HepG2 (cell line): Measurements from ENCODE around the gene CCM2. TPM values are rescaled to one million over a fixed set of nuclear protein-coding genes. Genes with fewer than 3 reads are reported as not detected.

Experiments used
- ATAC-seq: fragments of 200-7000 bp; cut with Tn5 transposase; 3 replicates; pipeline ENCODE4 v1.9.1; 2020; ENCODE audit warnings: mild to moderate bottlenecking, moderate library complexity
- BruUV-seq: library from RNA; stranded (reverse); fragments of 400-500 nt; replicated peaks from 2 replicates; lab custom pipeline; 2021; lab: Mats Ljungman, UMichigan
- CTCF ChIA-PET: fragments of 300-600 bp; formaldehyde crosslinking; extraction: SDS; loops from one replicate; lab custom pipeline; 2021; ENCODE audit warnings: low total read pairs, inconsistent platforms, low intra/inter-chr PET ratio; lab: Yijun Ruan, JAX
- POLR2A ChIA-PET: fragments of 350-600 bp; sonication (Branson Sonifier 250); formaldehyde crosslinking; loops from one replicate; lab custom pipeline; 2020; ENCODE audit warnings: antibody characterized with exemption, inconsistent platforms; lab: Yijun Ruan, JAX
- DNase-seq: peaks from one replicate; pipeline ENCODE4 v3.0.0-alpha.2; 2015; ENCODE audit warnings: low spot score
- FAIRE-seq: peaks from 3 replicates; lab custom pipeline; 2011; peaks lifted over from hg19 to GRCh38; lab: Jason Lieb, UNC
- H2AFZ ChIP-seq: one replicate; pipeline ENCODE4 v1.6.1; 2011; ENCODE audit warnings: low read length, inconsistent platforms
- H3K27ac ChIP-seq: fragments of 300-600 bp; 3 replicates; pipeline ENCODE4 v1.8.0; 2011; ENCODE audit warnings: mixed run types, mild to moderate bottlenecking, mixed read lengths, low read length, inconsistent platforms; ENCODE audit not compliant: insufficient read depth; ENCODE audit errors: extremely low read length
- H3K27me3 ChIP-seq, 2 experiments: fragments of 200-600 bp in 1 of 2; 2 replicates in 1 of 2; 3 replicates in 1 of 2; pipeline versions ENCODE4 v1.6.0 to v1.8.0; 2011; ENCODE audit warnings: low read length in 2 of 2, mild to moderate bottlenecking in 2 of 2, moderate library complexity in 2 of 2, inconsistent platforms in 1 of 2; ENCODE audit not compliant: insufficient read depth in 2 of 2, control insufficient read depth in 1 of 2
- H3K36me3 ChIP-seq, 2 experiments: fragments of 200-600 bp in 1 of 2; replicated peaks in 1 of 2; 2 replicates in 1 of 2; 3 replicates in 1 of 2; pipeline versions ENCODE4 v1.5.1 to v1.8.0; 2011; ENCODE audit warnings: low read length in 2 of 2, inconsistent platforms in 1 of 2; ENCODE audit not compliant: insufficient read depth in 2 of 2, control insufficient read depth in 1 of 2
- H3K4me1 ChIP-seq: 2 replicates; pipeline ENCODE4 v1.5.1; 2012; ENCODE audit warnings: low read length, inconsistent platforms; ENCODE audit not compliant: insufficient read depth
- H3K4me2 ChIP-seq: 2 replicates; pipeline ENCODE4 v1.6.0; 2011; ENCODE audit warnings: low read depth, low read length, inconsistent platforms
- H3K4me3 ChIP-seq, 3 experiments: fragments of 200-600 bp in 1 of 3; sonication (generic), shearing (Covaris generic) in 1 of 3; replicated peaks in 1 of 3; 2 replicates each; pipeline ENCODE4 v1.5.1; 2011 to 2016; ENCODE audit warnings: low read length in 3 of 3, inconsistent platforms in 2 of 3, low read depth in 2 of 3, mild to moderate bottlenecking in 2 of 3, control low read depth in 1 of 3, mixed read lengths in 1 of 3; ENCODE audit not compliant: insufficient read depth in 1 of 3
- H3K79me2 ChIP-seq: one replicate; pipeline ENCODE4 v1.6.1; 2011; ENCODE audit warnings: low read length, inconsistent platforms; ENCODE audit not compliant: insufficient read depth
- H3K9ac ChIP-seq: 2 replicates; pipeline ENCODE4 v1.6.0; 2011; ENCODE audit warnings: mild to moderate bottlenecking, low read depth, low read length, inconsistent platforms; ENCODE audit not compliant: insufficient read depth
- H3K9me3 ChIP-seq: 2 replicates; pipeline ENCODE4 v1.5.1; 2012; ENCODE audit warnings: mild to moderate bottlenecking, low read length
- H4K20me1 ChIP-seq: 2 replicates; pipeline ENCODE4 v1.6.0; 2011; ENCODE audit warnings: inconsistent platforms, mild to moderate bottlenecking, low read length, moderate library complexity; ENCODE audit not compliant: insufficient read depth
- ELF1 ChIP-seq: sonication (generic); formaldehyde crosslinking; IDR thresholded peaks from 2 replicates; pipeline ENCODE4 v1.4.0; 2020; ENCODE audit warnings: missing genetic modification reagents
- IKZF5 ChIP-seq: IDR thresholded peaks from 2 replicates; pipeline ENCODE4 v1.6.1; 2018; ENCODE audit warnings: missing genetic modification reagents, mild to moderate bottlenecking, missing compliant biosample characterization
- KAT8 ChIP-seq: IDR thresholded peaks from 2 replicates; pipeline ENCODE4 v1.6.1; 2016; ENCODE audit warnings: missing genetic modification reagents, missing compliant biosample characterization
- KDM2A ChIP-seq: sonication (generic); formaldehyde crosslinking; IDR thresholded peaks from 2 replicates; pipeline ENCODE4 v1.4.0; 2020; ENCODE audit warnings: low read depth, missing genetic modification reagents, borderline replicate concordance
- PAXIP1 ChIP-seq: sonication (generic); formaldehyde crosslinking; conservative IDR thresholded peaks from 2 replicates; pipeline ENCODE4 v1.4.0; 2020; ENCODE audit warnings: mild to moderate bottlenecking, missing genetic modification reagents, moderate library complexity
- PLSCR1 ChIP-seq: sonication (generic); formaldehyde crosslinking; IDR thresholded peaks from 2 replicates; pipeline ENCODE4 v1.5.0; 2020; ENCODE audit warnings: missing genetic modification reagents, mild to moderate bottlenecking, borderline replicate concordance
- RXRB ChIP-seq: IDR thresholded peaks from 2 replicates; pipeline ENCODE4 v1.6.1; 2016; ENCODE audit warnings: borderline replicate concordance, missing genetic modification reagents, missing compliant biosample characterization
- TBX2 ChIP-seq: sonication (generic); formaldehyde crosslinking; IDR thresholded peaks from 2 replicates; pipeline ENCODE4 v1.5.0; 2020; ENCODE audit warnings: missing genetic modification reagents, mild to moderate bottlenecking, borderline replicate concordance
- ZBTB39 ChIP-seq: sonication (generic); formaldehyde crosslinking; IDR thresholded peaks from 2 replicates; pipeline ENCODE4 v1.5.0; 2020; ENCODE audit warnings: missing genetic modification reagents
- ZBTB7B ChIP-seq: sonication (generic); formaldehyde crosslinking; IDR thresholded peaks from 2 replicates; pipeline ENCODE4 v1.4.0; 2020; ENCODE audit warnings: missing genetic modification reagents
- ZNF382 ChIP-seq: sonication (generic); formaldehyde crosslinking; IDR thresholded peaks from 2 replicates; pipeline ENCODE4 v1.5.0; 2020; ENCODE audit warnings: missing genetic modification reagents, mild to moderate bottlenecking, borderline replicate concordance
- ZNF558 ChIP-seq: sonication (generic); formaldehyde crosslinking; IDR thresholded peaks from 2 replicates; pipeline ENCODE4 v1.9.0; 2022; ENCODE audit warnings: mild to moderate bottlenecking, missing genetic modification reagents, borderline replicate concordance
- ZNF703 ChIP-seq: sonication (generic); formaldehyde crosslinking; IDR thresholded peaks from 2 replicates; pipeline ENCODE4 v1.5.1; 2020; ENCODE audit warnings: missing genetic modification reagents, mild to moderate bottlenecking, moderate library complexity, borderline replicate concordance
- WGBS: methylation state at CpG from one replicate; pipeline ENCODE4 v1.1.6; 2017; ENCODE audit warnings: low lambda C conversion rate; 5-methylcytosine and 5-hydroxymethylcytosine counted together
- in situ Hi-C: cut with HindIII; loops from 2 replicates; pipeline ENCODE4 v1.10.0; 2017; ENCODE audit warnings: low pct_unique_long_range_greater_than_20kb; ENCODE audit not compliant: extremely low pct_ligation_motif_present
- intact Hi-C: fragments of 100-400 bp; cut with micrococcal nuclease; formaldehyde crosslinking; loops from one replicate; pipeline ENCODE4 v1.10.0; 2022; ENCODE audit not compliant: unreplicated experiment
- polyA plus RNA-seq, 8 experiments: library from polyadenylated mRNA; depleted of rRNA in 3 of 8; stranded (reverse) in 7 of 8; unstranded in 1 of 8; fragments of >200 nt; fragmentation: Illumina TruSeq in 4 of 8; extraction: Trizol in 4 of 8; gene quantifications; 2 replicates each; pipeline versions ENCODE4 v1.2.1 to v1.2.3, GENCODE V29; 2011 to 2016; ENCODE audit warnings: low read depth in 4 of 8, missing spikeins in 1 of 8, mixed read lengths in 1 of 8; ENCODE audit not compliant: insufficient read depth in 1 of 8
- total RNA-seq, 5 experiments: library from RNA; depleted of rRNA; stranded (reverse); fragments of >200 nt; fragmentation: Illumina TruSeq; extraction: Trizol; gene quantifications; 2 replicates each; pipeline ENCODE4 v1.2.3, GENCODE V29; 2016; ENCODE audit warnings: low read depth in 1 of 5

CCM2 gene
- total and polyA plus RNA-seq, 2 of the 13 experiments (the other 11 are each of a cell fraction or from before 2014, with no cell fraction given): 13.7 to 15.8 TPM

- in situ Hi-C loops: no loop called here
- H3K9me3 ChIP-seq: no peaks in the 10 kb centered on the region
- no peaks in the 10 kb centered on the region for H3K36me3 ChIP-seq
- H3K79me2 ChIP-seq: peaks cover 3% of the 10 kb centered on the region
- ChIA-PET CTCF (no interaction called here), POLR2A (interaction anchor here (0.9 to 1.3 kb wide), 2 partner anchors 9 to 12 kb away, joined by 3 read pairs; no protein-coding TSS in a partner anchor)
- no peak overlapping the region for H2AFZ ChIP-seq
- peak overlapping the region; percentile 66 for H3K27ac ChIP-seq
- H3K4me3 ChIP-seq: no peak overlapping the region
- FAIRE-seq (peak; percentile 57), DNase-seq (peak; percentile 40), ATAC-seq (peak; percentile 83)
- peaks cover 35% of the 10 kb centered on the region for H3K4me1 ChIP-seq
- H3K4me2 ChIP-seq: peak overlapping the region; percentile 55
- intact Hi-C loops: no loop called here
- BruUV-seq: no TSS peak
- H3K9ac ChIP-seq: no peak overlapping the region; the same call in 1 of the 2 replicates
- H4K20me1 ChIP-seq: no peaks in the 10 kb centered on the region
- H3K27me3 ChIP-seq: no peaks in the 10 kb centered on the region
- 82% methylated on average over 6 of the region's 10 CpGs for WGBS
- TF ChIP-seq TBX2 (CRISPR knock-in tag) (peak; percentile 29; the same call in 1 of the 2 replicates), KAT8 (CRISPR knock-in tag) (0 out of 2 replicates have a peak, but pooled peaks have one; percentile 17), IKZF5 (CRISPR knock-in tag) (peak; percentile 22; the same call in 1 of the 2 replicates), PLSCR1 (CRISPR knock-in tag) (no peak), ZNF703 (no peak), PAXIP1 (CRISPR knock-in tag) (peak; percentile 56; the same call in 1 of the 2 replicates), ZBTB7B (0 out of 2 replicates have a peak, but pooled peaks have one; percentile 45), ZBTB39 (CRISPR knock-in tag) (0 out of 2 replicates have a peak, but pooled peaks have one; percentile 41), KDM2A (CRISPR knock-in tag) (no peak), ZNF558 (no peak), ELF1 (CRISPR knock-in tag) (no peak), RXRB (peak; percentile 36; the same call in 1 of the 2 replicates), ZNF382 (CRISPR knock-in tag) (no peak)
These were observed 27.2 kb downstream of the CCM2 start for GRCh38 chr7:45026984-45027773.
